K562 (cell line): Measurements from ENCODE around the gene ANAPC2. TPM values are rescaled to one million over a fixed set of nuclear protein-coding genes. Genes with fewer than 3 reads are reported as not detected.
A peak's percentile ranks its signal among the peaks of the same experiment; 100 is the strongest.

Experiments
- CREM ChIP-seq: IDR thresholded peaks from 2 replicates; pipeline ENCODE4 v1.6.1; 2014; ENCODE audit warnings: antibody characterized with exemption, low read depth
- DEAF1 ChIP-seq: fragments of 450-650 bp; formaldehyde crosslinking; IDR thresholded peaks from 2 replicates; pipeline ENCODE4 v1.4.0; 2020; ENCODE audit warnings: mild to moderate bottlenecking, moderate library complexity
- FOXK2 ChIP-seq, 2 experiments: fragments of 450-650 bp; IDR thresholded peaks in 1 of 2; conservative IDR thresholded peaks in 1 of 2; 2 replicates each; pipeline ENCODE4 v1.6.1; 2016; ENCODE audit warnings: low read depth in 2 of 2, mild to moderate bottlenecking in 1 of 2
- GABPB1 ChIP-seq: sonication (generic); formaldehyde crosslinking; IDR thresholded peaks from 2 replicates; pipeline ENCODE4 v1.8.0; 2022; ENCODE audit warnings: mild to moderate bottlenecking, missing genetic modification reagents
- HDAC1 ChIP-seq, 2 experiments: fragments of 450-650 bp; IDR thresholded peaks; 2 replicates each; pipeline ENCODE4 v1.6.1; 2016 to 2017; ENCODE audit warnings: inconsistent platforms in 1 of 2, mild to moderate bottlenecking in 1 of 2, moderate library complexity in 1 of 2
- MBD1 ChIP-seq: fragments of 250-450 bp; sonication (Bioruptor Pico); IDR thresholded peaks from 2 replicates; pipeline ENCODE4 v1.8.0; 2022; ENCODE audit warnings: inconsistent platforms
- MNT ChIP-seq, 2 experiments: fragments of 450-650 bp; conservative IDR thresholded peaks; 2 replicates each; pipeline ENCODE4 v1.6.1; 2017; ENCODE audit warnings: mild to moderate bottlenecking in 2 of 2, moderate library complexity in 2 of 2
- MYNN ChIP-seq, 2 experiments: sonication (generic); formaldehyde crosslinking in 1 of 2; IDR thresholded peaks; 2 replicates each; pipeline versions ENCODE4 v1.5.0 to v1.6.1; 2016 to 2020; ENCODE audit warnings: antibody characterized with exemption in 1 of 2, missing genetic modification reagents in 1 of 2
- PCBP1 ChIP-seq: fragments of 200-400 bp; formaldehyde crosslinking; IDR thresholded peaks from 2 replicates; pipeline ENCODE4 v1.6.1; 2018; ENCODE audit warnings: mild to moderate bottlenecking, low read depth, low read length; ENCODE audit not compliant: poor library complexity, severe bottlenecking
- PHF20 ChIP-seq: fragments of 450-650 bp; IDR thresholded peaks from 2 replicates; pipeline ENCODE4 v1.6.1; 2018; ENCODE audit not compliant: partially characterized antibody
- POLR2B ChIP-seq: fragments of 450-650 bp; IDR thresholded peaks from 2 replicates; pipeline ENCODE4 v1.6.1; 2018; ENCODE audit warnings: low read depth; ENCODE audit not compliant: partially characterized antibody
- TBP ChIP-seq: optimal IDR thresholded peaks from 2 replicates; pipeline ENCODE3; 2011; ENCODE audit warnings: low read depth, low read length, improper control_type of control experiment
- ZBTB11 ChIP-seq, 3 experiments: fragments of 200-800 bp in 1 of 3; fragments of 250-450 bp in 1 of 3; fragments of 450-650 bp in 1 of 3; sonication (Bioruptor Pico) in 1 of 3; sonication (Bioruptor generic) in 1 of 3; formaldehyde crosslinking in 1 of 3; IDR thresholded peaks; 2 replicates each; pipeline versions ENCODE4 v1.6.1 to v1.8.0; 2016 to 2022; ENCODE audit warnings: mild to moderate bottlenecking in 2 of 3, missing genetic modification characterization in 2 of 3, missing compliant biosample characterization in 1 of 3, moderate library complexity in 1 of 3
- ZNF707 ChIP-seq: fragments of 250-450 bp; sonication (Bioruptor Pico); conservative IDR thresholded peaks from 2 replicates; pipeline ENCODE4 v1.8.0; 2022; ENCODE audit warnings: inconsistent platforms, mild to moderate bottlenecking, moderate library complexity
- polyA plus RNA-seq, 8 experiments: library from polyadenylated mRNA; depleted of rRNA in 4 of 8; stranded (reverse) in 5 of 8; unstranded in 3 of 8; fragments of >200 nt; fragmentation: Nextera tagmentation in 2 of 8; fragmentation: Illumina TruSeq in 1 of 8; extraction: Ambion mirVana in 2 of 8; extraction: Trizol in 1 of 8; gene quantifications; 2 replicates each; pipeline versions ENCODE4 v1.2.1 to v1.2.3, GENCODE V29; 2011 to 2014; ENCODE audit warnings: inconsistent platforms in 1 of 8, missing spikeins in 1 of 8
- total RNA-seq, 7 experiments: library from RNA; depleted of rRNA in 6 of 7; stranded (reverse); fragments of >200 nt in 6 of 7; fragmentation: Illumina TruSeq in 2 of 7; extraction: Trizol in 2 of 7; gene quantifications; 2 replicates each; pipeline versions ENCODE4 v1.2.1 to v1.2.3, GENCODE V29; 2011 to 2021; ENCODE audit warnings: low replicate concordance in 1 of 7

Gene ANAPC2
- total and polyA plus RNA-seq, 9 of the 15 experiments (the other 6 are each of a cell fraction or from before 2014, with no cell fraction given): 0.11 to 56.5 (median 17.1) TPM; not detected in 1

GRCh38 chr9:137205126-137206069 is 17.0 kb upstream of the ANAPC2 start, which contains the start of the genes NDOR1 and TMEM203 (continued):
- TF ChIP-seq PCBP1 (peak; percentile 79), MBD1 (CRISPR knock-in tag) (no peak), ZBTB11 (CRISPR knock-in tag; IDR thresholded peaks at IDR 0.05) (peak; percentile 82 to 95 (median 91); a peak in 5 of 6 replicates), POLR2B (peak; percentile 57), FOXK2 (conservative IDR thresholded peaks at IDR 0.05 in 1 of 2, IDR thresholded peaks at IDR 0.05 in 1 of 2; ENCODE audit: low read depth in 2 of 2) (peak in 1 of 2 experiments; percentile 46; a peak in 1 of 4 replicates), TBP (peak; percentile 82), HDAC1 (IDR thresholded peaks at IDR 0.05) (peak; percentile 77 to 94; a peak in 3 of 4 replicates), PHF20 (peak; percentile 99), MNT (conservative IDR thresholded peaks at IDR 0.05) (peak; percentile 78 to 92), ZNF707 (no peak), DEAF1 (CRISPR knock-in tag) (no peak), CREM (peak; percentile 99), GABPB1 (peak; percentile 98), MYNN (IDR thresholded peaks at IDR 0.05) (0 out of 2 replicates have a peak, but pooled peaks have one; percentile 29), MYNN (CRISPR knock-in tag; IDR thresholded peaks at IDR 0.05) (no peak)
